ENCODE data around the gene GPR139.

The GPR139 gene

DNA sequence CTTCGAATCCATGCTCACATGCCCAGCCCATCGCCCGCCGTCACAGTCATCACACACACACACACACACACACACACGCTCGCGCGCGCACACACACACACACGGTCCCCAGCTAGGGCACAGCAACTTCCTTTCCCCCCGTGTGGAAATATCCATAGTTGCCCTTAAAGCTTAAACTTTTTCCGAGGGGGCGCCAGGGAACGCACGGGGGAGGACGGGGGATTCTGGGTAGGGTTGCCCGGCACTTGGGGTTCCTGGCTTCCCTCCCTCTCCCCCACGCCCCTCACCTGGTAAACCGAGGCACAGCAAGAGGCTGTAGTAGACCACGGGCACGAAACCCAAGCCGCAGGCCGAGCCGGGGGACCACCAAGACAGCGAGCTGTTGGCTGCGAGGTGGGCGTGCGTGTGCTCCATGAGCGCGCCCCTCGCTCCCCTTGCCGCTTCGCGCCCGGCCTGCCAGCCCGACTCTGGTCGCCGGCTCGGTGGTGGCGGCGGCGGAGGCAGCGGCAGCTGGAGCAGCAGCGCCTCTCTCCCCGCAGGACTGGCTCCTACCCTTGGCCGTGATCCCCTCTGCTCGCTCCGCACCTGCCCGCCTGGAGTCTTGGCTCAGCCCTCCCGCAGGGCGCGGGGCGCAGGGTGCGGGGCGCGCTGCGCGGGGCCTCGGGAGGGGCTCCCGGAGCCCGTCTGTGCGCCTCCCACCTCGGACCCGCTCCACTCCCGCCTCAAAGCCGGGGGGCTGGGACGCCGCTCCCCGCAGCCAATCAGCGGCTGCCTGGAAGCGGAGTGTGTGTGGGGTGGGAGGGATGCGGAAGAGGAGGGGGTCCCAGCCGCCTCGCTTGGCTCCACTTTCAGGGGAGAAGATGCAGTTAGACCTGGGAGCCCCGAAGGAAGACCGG, at the start of gene GPR139:
TSS of gene GPR139 (minus strand) at position 688 of the 896 bp plus-strand sequence. CDS start at position 414, 274 bp downstream.
- TF ChIP-seq, protein P1, sequence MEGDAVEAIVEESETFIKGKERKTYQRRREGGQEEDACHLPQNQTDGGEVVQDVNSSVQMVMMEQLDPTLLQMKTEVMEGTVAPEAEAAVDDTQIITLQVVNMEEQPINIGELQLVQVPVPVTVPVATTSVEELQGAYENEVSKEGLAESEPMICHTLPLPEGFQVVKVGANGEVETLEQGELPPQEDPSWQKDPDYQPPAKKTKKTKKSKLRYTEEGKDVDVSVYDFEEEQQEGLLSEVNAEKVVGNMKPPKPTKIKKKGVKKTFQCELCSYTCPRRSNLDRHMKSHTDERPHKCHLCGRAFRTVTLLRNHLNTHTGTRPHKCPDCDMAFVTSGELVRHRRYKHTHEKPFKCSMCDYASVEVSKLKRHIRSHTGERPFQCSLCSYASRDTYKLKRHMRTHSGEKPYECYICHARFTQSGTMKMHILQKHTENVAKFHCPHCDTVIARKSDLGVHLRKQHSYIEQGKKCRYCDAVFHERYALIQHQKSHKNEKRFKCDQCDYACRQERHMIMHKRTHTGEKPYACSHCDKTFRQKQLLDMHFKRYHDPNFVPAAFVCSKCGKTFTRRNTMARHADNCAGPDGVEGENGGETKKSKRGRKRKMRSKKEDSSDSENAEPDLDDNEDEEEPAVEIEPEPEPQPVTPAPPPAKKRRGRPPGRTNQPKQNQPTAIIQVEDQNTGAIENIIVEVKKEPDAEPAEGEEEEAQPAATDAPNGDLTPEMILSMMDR (conservative IDR thresholded peaks at IDR 0.05; ENCODE audit: low read length): no peak
- no peak within 1 kb of the TSS for H3K4me3 ChIP-seq (ENCODE audit: low read length)
- no peak for DNase-seq (ENCODE audit: low read depth)

DNA sequence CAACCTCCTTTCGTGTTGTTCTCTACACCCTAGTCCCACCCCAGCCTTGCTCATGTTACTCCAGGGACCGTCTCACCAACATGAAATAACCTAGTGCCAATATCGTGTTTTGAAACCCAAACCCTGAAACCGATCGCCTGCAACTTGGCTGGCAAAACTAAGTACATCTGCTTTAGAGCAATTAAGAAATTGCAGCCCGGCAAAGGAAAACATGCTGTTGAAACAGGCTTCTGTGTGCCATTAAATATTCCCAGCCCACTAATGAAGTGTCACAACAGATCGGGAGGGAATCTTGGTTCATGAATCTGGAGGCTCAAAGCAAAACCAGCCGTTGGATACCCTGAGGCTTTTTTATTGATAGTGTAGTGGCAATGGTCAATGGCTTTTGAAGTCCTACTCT, 48.3 kb upstream of the GPR139 start:
- H3K4me3 ChIP-seq (ENCODE audit: low read length): no peak overlapping the region
- TF ChIP-seq, protein P1 (conservative IDR thresholded peaks at IDR 0.05; ENCODE audit: low read length): no peak
- no peak for DNase-seq (ENCODE audit: low read depth)

DNA sequence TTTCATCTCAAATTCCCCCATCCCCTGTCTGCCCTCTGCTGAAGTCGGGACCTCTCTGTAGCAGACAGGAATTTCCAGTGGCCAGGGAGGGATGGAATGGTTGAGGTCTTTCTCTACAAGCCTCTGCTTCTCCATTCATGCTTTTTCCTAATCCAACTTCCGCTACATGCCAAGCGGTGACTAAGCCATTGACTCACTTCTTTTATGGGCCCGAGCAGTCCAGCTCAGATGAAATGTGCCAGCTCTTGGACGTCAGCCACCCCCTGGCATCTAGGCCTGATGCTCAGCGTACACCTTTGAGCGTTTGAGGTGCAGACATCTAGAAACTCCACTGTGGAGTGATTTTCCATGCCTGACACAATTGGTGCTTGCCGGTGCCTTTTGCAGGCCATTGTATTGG, 40.7 kb upstream of the GPR139 start:
- no peak overlapping the region for H3K4me3 ChIP-seq (ENCODE audit: low read length)
- DNase-seq (ENCODE audit: low read depth): no peak
- TF ChIP-seq, protein P1 (conservative IDR thresholded peaks at IDR 0.05; ENCODE audit: low read length): no peak

- TF ChIP-seq, protein P1 (conservative IDR thresholded peaks at IDR 0.05; ENCODE audit: low read length): no peak
- no peak overlapping the region for H3K4me3 ChIP-seq (ENCODE audit: low read length)
- DNase-seq (ENCODE audit: low read depth): no peak
Measured at GRCh38 chr16:20111143-20111542, 37.5 kb upstream of the GPR139 start.

DNA sequence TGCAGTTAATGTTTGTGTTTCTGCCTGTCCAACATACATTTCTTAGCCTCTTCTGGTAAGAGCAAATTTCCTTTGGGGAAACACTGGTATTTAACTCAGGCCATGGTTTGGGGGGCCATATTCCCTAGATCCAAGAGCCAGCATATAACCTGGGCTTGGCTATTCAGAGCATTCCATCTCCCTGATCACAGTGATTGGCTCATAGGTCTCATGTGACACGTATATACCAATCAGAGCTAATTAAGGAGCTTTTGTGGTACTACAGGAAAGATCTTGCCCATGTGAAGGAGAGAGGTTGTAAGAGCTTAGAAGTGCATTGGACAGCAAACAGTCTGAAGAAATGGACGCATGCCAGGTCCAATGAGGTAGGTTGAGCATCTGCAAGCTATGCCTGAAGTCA, 33.4 kb upstream of the GPR139 start:
- TF ChIP-seq, protein P1 (conservative IDR thresholded peaks at IDR 0.05; ENCODE audit: low read length): no peak
- no peak for DNase-seq (ENCODE audit: low read depth)
- no peak overlapping the region for H3K4me3 ChIP-seq (ENCODE audit: low read length)

DNA sequence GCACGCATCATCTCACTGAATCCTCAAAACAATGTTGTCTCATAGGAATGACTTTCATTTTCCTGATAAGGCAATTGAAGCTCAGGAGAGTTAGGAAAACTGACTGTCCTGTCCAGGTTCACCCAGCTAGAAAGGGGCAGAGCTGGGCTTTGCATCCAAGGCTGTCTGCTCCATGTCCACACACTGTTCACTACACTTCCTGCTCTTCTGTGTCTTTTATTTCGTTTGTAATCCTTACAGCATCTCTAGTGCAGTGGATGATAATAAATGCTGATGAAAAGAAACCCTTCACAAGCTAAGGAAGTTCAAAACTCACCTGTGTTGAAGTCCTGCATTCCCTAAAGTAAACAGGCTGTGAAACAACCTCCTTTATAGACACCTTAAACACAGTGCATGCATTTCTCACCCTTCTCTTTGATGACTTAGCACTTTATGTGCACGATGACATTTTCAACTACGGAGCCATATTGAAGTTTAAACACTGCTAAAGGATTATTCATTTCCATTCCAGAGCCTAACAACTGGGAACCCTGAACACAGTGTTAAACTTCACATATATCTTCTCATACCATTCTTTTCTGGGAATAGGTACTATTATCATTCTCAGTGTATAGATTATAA, 31.0 kb upstream of the GPR139 start:
- TF ChIP-seq, protein P1 (conservative IDR thresholded peaks at IDR 0.05; ENCODE audit: low read length): no peak

GRCh38 chr16:20102521-20102920, 28.8 kb upstream of the GPR139 start:
- H3K4me3 ChIP-seq (ENCODE audit: low read length): no peak overlapping the region
- DNase-seq (ENCODE audit: low read depth): no peak
- TF ChIP-seq, protein P1 (conservative IDR thresholded peaks at IDR 0.05; ENCODE audit: low read length): no peak

More for the DNA sequence above, 31.0 kb upstream of the GPR139 start:
- H3K4me3 ChIP-seq (ENCODE audit: low read length): no peak overlapping the region
- DNase-seq (ENCODE audit: low read depth): no peak
